HCT116 (cell line): ENCODE results near the gene SALL3. TPM values are rescaled to one million over a fixed set of nuclear protein-coding genes. Genes with fewer than 3 reads are reported as not detected.

Source experiments
- ATAC-seq: fragments of 200-7000 bp; cut with Tn5 transposase; 2 replicates; pipeline ENCODE4 v1.9.1; 2020; ENCODE audit warnings: mild to moderate bottlenecking, moderate library complexity
- BruUV-seq: library from RNA; stranded (reverse); fragments of 400-500 nt; replicated peaks from 2 replicates; lab custom pipeline; 2021; lab: Mats Ljungman, UMichigan
- CTCF ChIA-PET: fragments of 300-600 bp; sonication (Branson Sonifier 250); formaldehyde crosslinking; loops from one replicate; lab custom pipeline; 2021; ENCODE audit warnings: antibody characterized with exemption; lab: Charles Lee
- POLR2A ChIA-PET: fragments of 300-600, 350-600 bp; sonication (Branson Sonifier 250); formaldehyde crosslinking; loops from one replicate; lab custom pipeline; 2021; ENCODE audit warnings: antibody characterized with exemption; lab: Charles Lee
- RAD21 ChIA-PET, 2 experiments: fragments of 300-600 bp; sonication (Branson Sonifier 250); formaldehyde crosslinking; loops; one replicate each; lab custom pipeline; 2023; ENCODE audit warnings: low total read pairs in 2 of 2; ENCODE audit not compliant: uncharacterized antibody in 2 of 2, unreplicated experiment in 2 of 2, low non-redundant PET in 1 of 2; lab: Charles Lee
- DNase-seq: peaks from one replicate; pipeline ENCODE4 v3.0.0-alpha.2; 2010; ENCODE audit warnings: low read depth, low spot score
- H2AFZ ChIP-seq: fragments of 200-600 bp; shearing (Covaris generic), sonication (generic); 2 replicates; pipeline ENCODE4 v1.6.1; 2017; ENCODE audit warnings: low read depth, mixed run types, mixed read lengths, antibody characterized with exemption, low read length; ENCODE audit not compliant: poor library complexity, severe bottlenecking
- H3K27ac ChIP-seq: 2 replicates; pipeline ENCODE4 v1.5.1; 2012; ENCODE audit warnings: low read depth, low read length
- H3K27me3 ChIP-seq: fragments of 200-600 bp; sonication (generic); 2 replicates; pipeline ENCODE4 v1.6.1; 2016; ENCODE audit warnings: mixed run types, low read length, mixed read lengths; ENCODE audit not compliant: insufficient read depth
- H3K36me3 ChIP-seq, 2 experiments: fragments of 200-500 bp in 1 of 2; fragments of 200-600 bp in 1 of 2; sonication (Bioruptor generic) in 1 of 2; sonication (generic) in 1 of 2; 2 replicates each; pipeline versions ENCODE4 v1.5.1 to v1.6.1; 2014 to 2016; ENCODE audit warnings: low read length in 2 of 2, inconsistent platforms in 1 of 2, mixed read lengths in 1 of 2, mixed run types in 1 of 2; ENCODE audit not compliant: insufficient read depth in 2 of 2, control insufficient read depth in 1 of 2
- H3K4me1 ChIP-seq, 2 experiments: fragments of 200-600 bp in 1 of 2; sonication (generic) in 1 of 2; 2 replicates each; pipeline versions ENCODE4 v1.5.1 to v1.6.1; 2012 to 2017; ENCODE audit warnings: low read length in 2 of 2, inconsistent platforms in 1 of 2, mild to moderate bottlenecking in 1 of 2, mixed read lengths in 1 of 2, mixed run types in 1 of 2, moderate library complexity in 1 of 2; ENCODE audit not compliant: insufficient read depth in 2 of 2, control insufficient read depth in 1 of 2
- H3K4me2 ChIP-seq: fragments of 200-600 bp; sonication (generic); 2 replicates; pipeline ENCODE4 v1.6.1; 2017; ENCODE audit warnings: mixed run types, low read length, mixed read lengths
- H3K4me3 ChIP-seq, 2 experiments: fragments of 200-600 bp in 1 of 2; sonication (generic) in 1 of 2; replicated peaks in 1 of 2; 2 replicates each; pipeline ENCODE4 v1.5.1; 2011 to 2016; ENCODE audit warnings: low read length in 2 of 2, control low read depth in 1 of 2, low read depth in 1 of 2, mild to moderate bottlenecking in 1 of 2, mixed read lengths in 1 of 2, mixed run types in 1 of 2
- H3K79me2 ChIP-seq: fragments of 200-600 bp; sonication (generic); 2 replicates; pipeline ENCODE4 v1.6.1; 2017; ENCODE audit warnings: mild to moderate bottlenecking, mixed run types, low read length, moderate library complexity, mixed read lengths; ENCODE audit not compliant: insufficient read depth
- H3K9ac ChIP-seq: fragments of 200-600 bp; sonication (generic); 2 replicates; pipeline ENCODE4 v1.6.1; 2016; ENCODE audit warnings: low read length, mixed read lengths
- H3K9me2 ChIP-seq: fragments of 200-600 bp; sonication (generic), shearing (Covaris generic); 2 replicates; pipeline ENCODE4 v1.6.1; 2017; ENCODE audit warnings: mixed run types, mild to moderate bottlenecking, moderate library complexity; ENCODE audit not compliant: insufficient read depth
- H3K9me3 ChIP-seq, 2 experiments: fragments of 200-500 bp in 1 of 2; fragments of 200-600 bp in 1 of 2; sonication (Bioruptor generic) in 1 of 2; sonication (generic) in 1 of 2; 2 replicates each; pipeline ENCODE4 v1.6.1; 2014 to 2017; ENCODE audit warnings: low read length in 2 of 2, mixed read lengths in 2 of 2, inconsistent platforms in 1 of 2, low read depth in 1 of 2, mild to moderate bottlenecking in 1 of 2, mixed run types in 1 of 2, moderate library complexity in 1 of 2; ENCODE audit not compliant: control insufficient read depth in 1 of 2, insufficient read depth in 1 of 2
- H4K20me1 ChIP-seq: fragments of 200-600 bp; sonication (generic), shearing (Covaris generic); 2 replicates; pipeline ENCODE4 v1.6.1; 2017; ENCODE audit warnings: mixed run types, mild to moderate bottlenecking, moderate library complexity; ENCODE audit not compliant: insufficient read depth
- ATF3 ChIP-seq: IDR thresholded peaks from 2 replicates; pipeline ENCODE4 v1.6.1; 2012
- CBX3 ChIP-seq: IDR thresholded peaks from 2 replicates; pipeline ENCODE4 v1.6.1; 2012; ENCODE audit warnings: low read depth
- CEBPB ChIP-seq: IDR thresholded peaks from 2 replicates; pipeline ENCODE4 v1.6.1; 2012; ENCODE audit warnings: low read depth
- ELF1 ChIP-seq: IDR thresholded peaks from 2 replicates; pipeline ENCODE4 v1.6.1; 2012; ENCODE audit warnings: low read depth, borderline replicate concordance
- FOSL1 ChIP-seq: IDR thresholded peaks from 2 replicates; pipeline ENCODE4 v1.6.1; 2012; ENCODE audit warnings: low read depth
- MAX ChIP-seq: IDR thresholded peaks from 2 replicates; pipeline ENCODE4 v1.6.1; 2012
- POLR2A ChIP-seq: IDR thresholded peaks from 2 replicates; pipeline ENCODE4 v1.7.0; 2011; ENCODE audit warnings: borderline replicate concordance; ENCODE audit not compliant: insufficient read depth, insufficient read length; ENCODE audit errors: extremely low read depth
- RAD21 ChIP-seq: IDR thresholded peaks from 2 replicates; pipeline ENCODE4 v1.6.1; 2012; ENCODE audit warnings: low read depth, mild to moderate bottlenecking
- SP1 ChIP-seq: IDR thresholded peaks from 2 replicates; pipeline ENCODE4 v1.6.1; 2012; ENCODE audit warnings: low read depth
- SRF ChIP-seq: IDR thresholded peaks from 2 replicates; pipeline ENCODE4 v1.6.1; 2012; ENCODE audit warnings: low read depth
- YY1 ChIP-seq: IDR thresholded peaks from 2 replicates; pipeline ENCODE4 v1.6.1; 2011; ENCODE audit warnings: low read length, low read depth, moderate library complexity, mild to moderate bottlenecking; ENCODE audit not compliant: insufficient replicate concordance; ENCODE audit errors: extremely low read depth
- ZFX ChIP-seq: fragments of 450-650 bp; IDR thresholded peaks from 2 replicates; pipeline ENCODE4 v1.6.1; 2017
- ZNF274 ChIP-seq: fragments of 200-500 bp; sonication (Bioruptor generic); IDR thresholded peaks from 2 replicates; pipeline ENCODE4 v1.6.1; 2014; ENCODE audit warnings: mild to moderate bottlenecking, low read depth, low read length, inconsistent platforms
- intact Hi-C: fragments of 100-400 bp; cut with micrococcal nuclease; formaldehyde crosslinking; loops from 2 replicates; pipeline ENCODE4 v1.10.0; 2022
- total RNA-seq: library from RNA; stranded (reverse); gene quantifications from one replicate; pipeline ENCODE4 v1.2.1, GENCODE V29; 2021; ENCODE audit not compliant: unreplicated experiment

Gene SALL3
- total RNA-seq, 1 experiment from 2014 or later, result not detected

- RAD21 ChIA-PET, result no interaction called here
- Histone ChIP-seq H3K36me3 (no peaks in the 10 kb centered on the region), H3K9me3 (no peaks in the 10 kb centered on the region), H3K27me3 (peaks cover 15% of the 10 kb centered on the region), H4K20me1 (no peaks in the 10 kb centered on the region), H3K79me2 (no peaks in the 10 kb centered on the region), H3K4me1 (no peaks in the 10 kb centered on the region), H2AFZ (no peak overlapping the region), H3K9me2 (no peaks in the 10 kb centered on the region), H3K4me3 (no peak overlapping the region), H3K4me2 (no peak overlapping the region), H3K27ac (no peak overlapping the region), H3K9ac (no peak overlapping the region)
- TF ChIP-seq SP1 (no peak), YY1 (no peak), CEBPB (no peak), MAX (no peak), ATF3 (no peak), ZFX (no peak)
- intact Hi-C loops, result no loop called here
- CTCF ChIA-PET, result no interaction called here
- POLR2A ChIA-PET, result no interaction called here
- no TSS peak for BruUV-seq
- DNase-seq, result no peak
- ATAC-seq, result no peak
Measured at GRCh38 chr18:78936251-78937005, 43.2 kb upstream of the SALL3 start.

GRCh38 chr18:78937166-78937565 lies 42.5 kb upstream of the SALL3 start:
- Histone ChIP-seq H3K9ac (no peak overlapping the region), H3K4me3 (no peak overlapping the region), H3K27ac (no peak overlapping the region), H3K36me3 (no peaks in the 10 kb centered on the region), H3K9me3 (no peaks in the 10 kb centered on the region), H3K4me1 (no peaks in the 10 kb centered on the region), H4K20me1 (no peaks in the 10 kb centered on the region), H3K4me2 (no peak overlapping the region), H2AFZ (no peak overlapping the region), H3K9me2 (no peaks in the 10 kb centered on the region), H3K27me3 (peaks cover 9% of the 10 kb centered on the region), H3K79me2 (no peaks in the 10 kb centered on the region)
- RAD21 ChIA-PET, result no interaction called here
- no TSS peak for BruUV-seq
- intact Hi-C loops, result no loop called here
- POLR2A ChIA-PET, result no interaction called here
- DNase-seq (no peak), ATAC-seq (no peak)
- TF ChIP-seq ELF1, result no peak
- TF ChIP-seq POLR2A, result no peak
- no peak for TF ChIP-seq RAD21
- no peak for TF ChIP-seq SRF
- TF ChIP-seq ZNF274, result no peak
- TF ChIP-seq FOSL1, result no peak
- TF ChIP-seq CBX3, result no peak
- no peak for TF ChIP-seq CEBPB
- CTCF ChIA-PET, result no interaction called here
